HG03354 (cell line): ENCODE measurements around the gene ASAP2.
"Not testable (repeated sequence)": the region's sequence is repeated elsewhere in the genome, so short reads cannot be mapped to it uniquely, and the experiment has no call there.

Source experiments
- ATAC-seq: cut with Tn5 transposase; IDR thresholded peaks from one replicate; pipeline ENCODE4 v1.9.1; 2021; ENCODE audit warnings: mild to moderate bottlenecking; ENCODE audit not compliant: unreplicated experiment, poor library complexity, severe bottlenecking

Gene ASAP2

DNA sequence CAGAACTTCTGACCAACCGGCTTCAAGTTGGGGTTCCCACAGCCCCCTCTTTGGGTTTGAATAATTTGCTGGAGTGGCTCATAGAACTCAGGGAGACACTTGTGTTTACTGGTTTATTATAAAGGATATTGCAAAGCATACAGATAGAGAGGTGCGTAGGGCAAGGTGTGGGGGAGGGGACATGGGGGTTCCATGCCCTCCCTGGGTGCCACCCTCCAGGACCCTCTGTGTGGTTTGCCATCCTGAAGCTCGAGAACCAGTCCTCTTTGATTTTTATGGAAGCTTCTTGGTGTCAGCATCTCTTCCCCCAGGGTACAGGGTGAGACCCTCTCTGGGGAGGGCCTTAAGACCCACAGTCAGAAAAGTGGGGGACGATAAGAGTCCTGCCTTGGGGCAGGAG lies 177.9 kb downstream of the ASAP2 start:
- no peak for ATAC-seq

DNA sequence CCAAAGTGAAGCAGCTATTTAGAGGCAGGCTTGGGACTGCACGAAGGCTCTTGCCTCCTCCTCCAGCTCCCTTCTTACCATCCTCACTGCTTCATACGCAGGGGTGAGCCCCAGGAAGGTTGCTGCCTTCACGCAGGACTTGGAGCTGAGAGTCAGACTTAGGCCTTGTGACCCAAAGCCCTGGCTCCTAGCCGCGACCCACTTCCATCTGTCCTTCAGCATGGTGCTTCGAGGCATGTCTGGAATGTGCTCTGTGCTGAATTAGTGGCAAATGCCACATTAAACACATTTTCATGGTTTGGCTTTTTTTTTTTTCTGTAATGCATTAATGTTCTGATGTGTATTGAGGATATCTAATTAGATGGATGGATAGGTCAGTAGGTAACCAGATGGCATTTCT lies 179.2 kb downstream of the ASAP2 start:
- no peak for ATAC-seq

DNA sequence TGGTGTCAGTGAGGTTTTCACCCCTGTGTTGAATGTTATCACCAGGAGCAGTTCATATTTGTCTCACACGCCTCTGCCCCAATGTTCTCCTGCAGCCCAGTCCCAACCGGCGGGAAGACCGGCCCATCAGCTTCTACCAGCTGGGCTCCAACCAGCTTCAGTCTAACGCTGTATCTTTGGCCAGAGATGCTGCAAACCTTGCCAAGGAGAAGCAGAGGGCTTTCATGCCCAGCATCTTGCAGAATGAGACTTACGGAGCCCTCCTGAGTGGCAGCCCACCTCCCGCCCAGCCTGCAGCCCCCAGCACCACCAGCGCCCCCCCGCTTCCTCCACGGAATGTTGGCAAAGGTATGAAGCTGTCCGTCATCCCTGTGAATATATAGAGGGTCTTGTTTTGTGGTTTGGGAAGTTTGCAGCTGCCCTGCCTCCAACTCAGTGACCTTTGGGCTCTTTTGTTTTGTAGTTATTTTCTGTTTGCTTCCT lies 181.6 kb downstream of the ASAP2 start:
- no peak for ATAC-seq

DNA sequence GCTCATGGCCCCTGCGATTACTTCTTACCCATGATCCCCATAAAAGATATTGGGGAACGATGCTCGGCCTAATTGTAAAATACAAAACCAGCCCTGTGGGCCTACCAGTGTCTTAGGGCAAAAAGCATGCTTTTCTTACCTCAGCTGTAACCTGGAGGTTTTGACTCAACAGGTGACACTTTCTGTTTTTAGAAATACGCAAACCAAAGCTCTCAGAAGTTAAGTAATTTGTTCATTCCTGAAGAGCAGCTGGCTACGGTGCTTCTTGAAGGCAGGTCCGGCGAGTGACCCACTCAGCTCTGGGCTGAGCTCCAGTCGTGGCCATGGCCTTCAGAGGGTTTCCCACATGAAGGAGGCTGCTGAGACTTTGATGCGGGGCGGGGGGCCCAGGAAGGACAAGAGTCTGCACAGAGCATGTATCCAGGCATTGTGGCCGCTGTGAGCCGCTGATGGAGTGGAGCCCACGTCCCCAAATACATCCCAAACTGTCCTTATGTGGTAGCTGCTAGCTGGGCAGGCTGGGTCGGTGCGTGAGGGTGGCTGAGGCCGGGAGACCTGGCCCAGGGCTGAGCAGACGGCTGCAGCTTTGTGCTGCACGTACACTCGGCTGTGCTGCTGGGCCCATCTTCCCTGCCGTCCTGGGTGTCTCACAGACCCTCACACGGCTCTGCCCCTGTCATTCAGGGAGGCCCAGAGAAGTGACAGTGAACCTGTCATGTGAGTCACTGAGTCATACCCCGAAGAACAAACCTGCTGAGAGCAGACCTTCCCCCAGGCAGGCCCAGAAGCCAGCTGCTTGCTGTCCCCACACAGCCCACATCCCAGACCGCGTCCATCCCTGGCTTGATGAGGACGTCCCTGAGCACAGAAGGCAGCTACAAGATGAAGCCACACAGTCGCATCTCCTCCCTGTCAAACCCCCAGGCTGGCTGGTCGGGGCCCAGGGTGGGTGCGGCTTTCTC lies 182.6 kb downstream of the ASAP2 start:
- ATAC-seq = no peak

DNA sequence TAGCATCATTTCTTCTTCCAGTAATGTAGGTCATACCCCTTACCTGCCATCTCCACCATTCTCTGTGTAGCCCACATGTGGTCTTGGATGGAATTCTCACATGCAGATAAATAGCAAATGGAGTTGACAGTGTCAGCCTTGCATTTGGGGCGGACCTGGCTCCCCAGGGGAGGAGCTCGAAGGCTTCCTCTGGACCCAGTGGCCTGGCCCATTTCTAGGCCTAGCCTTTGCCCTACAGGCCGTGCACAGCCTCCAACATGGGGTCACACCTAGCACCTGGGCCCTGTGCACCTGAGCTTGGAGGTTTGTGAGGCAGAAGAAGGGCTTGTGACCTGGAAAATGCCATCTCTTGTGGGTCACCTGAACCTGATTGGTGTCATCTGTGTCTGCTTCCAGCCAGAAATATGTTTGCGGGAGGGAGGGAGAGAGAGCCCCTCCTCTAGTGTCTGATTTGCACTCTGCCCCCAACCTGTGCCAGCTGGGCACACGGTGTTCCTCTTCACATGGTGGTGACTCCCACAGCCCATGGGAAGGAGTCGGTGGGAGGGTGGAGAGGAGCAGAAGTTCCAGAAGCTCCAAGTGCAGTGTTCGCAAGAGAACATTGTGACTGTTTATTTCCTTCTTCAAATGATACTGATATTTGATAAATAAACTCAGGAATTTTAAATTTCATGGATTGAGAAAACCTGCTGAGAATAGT lies 183.7 kb downstream of the ASAP2 start:
- ATAC-seq = no peak

DNA sequence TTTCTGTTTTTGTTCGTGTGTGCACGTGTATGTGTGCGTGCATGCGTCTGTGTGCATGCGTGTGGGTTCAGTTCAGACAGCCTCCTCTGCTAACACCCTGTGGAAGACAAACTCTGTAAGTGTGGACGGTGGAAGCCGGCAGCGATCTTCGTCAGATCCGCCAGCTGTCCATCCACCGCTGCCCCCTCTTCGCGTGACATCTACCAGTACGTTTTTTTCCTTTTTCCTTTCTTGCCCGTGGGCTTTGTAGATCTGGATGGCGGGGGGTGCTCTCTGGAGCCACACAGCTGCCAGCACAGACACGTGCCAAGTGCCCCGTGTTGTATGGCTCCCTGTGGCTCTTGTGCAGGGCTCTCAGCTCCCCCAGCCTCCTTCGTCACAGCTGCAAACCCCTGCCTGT lies 184.4 kb downstream of the ASAP2 start:
- no peak for ATAC-seq

DNA sequence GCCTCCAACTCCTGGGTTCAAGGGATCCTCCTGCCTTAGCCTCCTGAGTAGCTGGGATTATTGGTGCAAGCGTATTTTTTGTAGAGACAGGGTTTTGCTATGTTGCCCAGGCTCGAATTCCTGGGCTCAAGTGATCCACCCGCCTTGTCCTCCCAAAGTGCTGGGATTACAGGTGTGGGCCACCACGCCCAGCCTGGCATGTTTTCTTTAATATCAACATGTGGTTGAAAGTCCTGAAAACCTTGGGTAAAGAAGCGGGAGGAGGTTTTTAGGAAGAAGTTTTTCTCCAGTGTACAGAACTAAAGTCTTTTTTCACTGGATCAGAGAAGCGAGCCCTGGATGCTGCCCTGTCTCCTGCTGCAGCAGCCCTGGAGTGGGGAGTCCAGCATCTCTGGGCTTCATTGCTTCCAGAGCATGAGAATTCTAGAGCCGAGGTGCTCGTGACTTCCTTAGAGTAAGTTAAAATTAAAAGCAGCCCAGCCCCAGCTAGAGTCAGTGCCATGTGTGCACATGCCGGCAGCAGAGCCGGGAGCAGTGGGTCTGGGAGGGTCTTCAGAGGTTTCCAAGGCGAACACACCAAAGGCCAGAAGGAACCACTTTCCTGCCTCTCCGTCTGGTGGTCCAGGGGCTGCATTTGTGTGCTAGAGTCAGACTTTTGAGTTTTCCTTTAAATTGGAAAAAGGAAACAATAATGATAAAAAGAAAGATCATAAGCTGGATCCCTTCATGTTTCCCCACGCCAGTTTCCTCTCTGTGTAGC lies 185.5 kb downstream of the ASAP2 start:
- no peak for ATAC-seq

DNA sequence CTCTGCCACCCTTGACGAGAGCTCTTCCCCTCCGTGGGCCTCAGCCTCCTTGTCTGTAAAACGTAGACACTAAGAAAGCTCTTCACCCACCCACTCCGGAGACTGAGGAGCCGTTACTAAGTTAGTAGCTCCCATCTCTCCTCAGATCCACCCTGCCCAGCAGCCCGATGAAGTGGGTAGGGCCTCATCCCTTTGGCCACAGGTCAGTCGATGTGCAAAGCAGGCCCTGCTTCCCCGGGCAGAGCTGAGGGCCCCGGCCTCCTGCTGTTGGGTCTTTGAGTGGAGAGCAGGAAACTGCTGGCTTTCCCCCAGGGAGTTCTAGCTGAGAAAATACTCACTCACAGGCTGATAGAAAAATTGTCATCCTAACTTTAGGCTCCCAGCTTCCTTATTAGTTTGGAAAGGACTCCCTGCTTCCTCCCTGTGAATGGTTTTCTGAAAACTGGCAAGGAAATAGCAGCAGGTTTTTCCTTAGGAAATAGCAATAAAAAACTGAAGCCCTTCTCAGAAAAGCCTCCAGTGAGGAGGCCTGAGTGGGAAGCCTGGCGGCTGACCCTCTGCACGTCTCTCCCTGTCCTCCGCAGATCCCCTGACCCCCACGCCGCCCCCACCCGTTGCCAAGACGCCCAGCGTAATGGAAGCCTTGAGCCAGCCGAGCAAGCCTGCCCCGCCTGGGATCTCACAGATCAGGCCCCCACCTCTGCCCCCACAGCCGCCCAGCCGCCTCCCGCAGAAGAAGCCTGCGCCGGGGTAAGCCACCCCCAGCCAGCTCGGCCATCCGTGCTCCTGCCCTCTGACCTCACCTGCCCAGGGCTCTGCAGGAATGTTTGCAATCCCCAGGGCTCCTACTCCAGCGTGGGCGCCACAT lies 186.5 kb downstream of the ASAP2 start:
- ATAC-seq = no peak

DNA sequence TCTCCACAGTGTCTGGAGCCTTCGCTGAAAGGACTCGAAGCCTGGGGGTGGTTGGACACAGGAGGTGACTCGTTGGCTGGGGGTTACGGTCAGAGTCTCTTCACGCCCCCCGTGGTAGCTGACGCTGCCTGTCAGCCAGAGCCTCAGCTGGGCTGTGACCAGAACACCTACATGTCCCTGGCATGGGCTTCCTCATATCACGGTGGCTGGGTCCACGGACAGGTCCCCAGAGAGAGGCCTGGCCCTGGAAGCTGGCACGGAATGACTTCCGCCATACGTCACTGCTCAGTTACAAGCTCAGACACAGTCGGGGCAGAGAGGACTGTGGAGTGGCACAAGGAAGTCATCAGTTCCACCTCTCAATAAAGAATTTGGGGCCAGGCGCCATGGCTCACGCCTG lies 188.2 kb downstream of the ASAP2 start:
- no peak for ATAC-seq

DNA sequence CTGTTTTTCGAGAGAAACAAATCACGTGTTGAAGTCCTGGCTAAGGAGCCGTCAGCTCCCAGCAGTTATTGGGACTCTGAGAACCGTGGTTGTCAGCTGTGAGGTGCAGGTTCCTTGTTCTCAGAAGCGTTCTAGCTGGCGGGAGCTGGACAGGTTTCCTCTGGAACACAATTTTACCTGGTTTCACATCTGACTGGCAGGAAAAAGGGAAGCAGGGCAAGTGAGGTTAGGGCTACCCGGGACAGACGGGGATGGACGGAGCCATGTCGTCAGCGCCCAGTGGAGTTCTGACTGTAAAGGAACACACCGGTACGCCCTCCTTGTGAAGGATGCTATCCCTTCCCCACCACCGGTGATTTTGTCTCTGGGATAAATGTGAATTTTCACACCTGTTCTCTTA lies 190.6 kb downstream of the ASAP2 start:
- ATAC-seq = no peak

DNA sequence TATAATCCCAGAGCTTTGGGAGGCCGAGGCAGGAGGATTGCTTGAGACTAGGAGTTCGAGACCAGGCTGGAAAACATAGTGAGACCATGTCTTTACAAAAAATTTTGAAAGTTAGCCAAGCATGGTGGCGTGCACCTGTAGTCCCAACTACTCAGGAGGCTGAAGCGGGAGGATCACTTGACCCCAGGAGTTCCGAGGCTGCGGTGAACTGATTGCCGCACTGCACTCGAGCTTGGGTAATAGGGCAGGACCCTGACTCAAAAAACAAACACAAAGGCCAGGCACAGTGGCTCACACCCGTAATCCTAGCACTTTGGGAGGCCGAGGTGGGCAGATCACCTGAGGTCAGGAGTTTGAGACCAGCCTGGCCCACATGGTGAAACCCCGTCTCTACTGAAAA lies 191.6 kb downstream of the ASAP2 start:
- not testable (repeated sequence) for ATAC-seq

DNA sequence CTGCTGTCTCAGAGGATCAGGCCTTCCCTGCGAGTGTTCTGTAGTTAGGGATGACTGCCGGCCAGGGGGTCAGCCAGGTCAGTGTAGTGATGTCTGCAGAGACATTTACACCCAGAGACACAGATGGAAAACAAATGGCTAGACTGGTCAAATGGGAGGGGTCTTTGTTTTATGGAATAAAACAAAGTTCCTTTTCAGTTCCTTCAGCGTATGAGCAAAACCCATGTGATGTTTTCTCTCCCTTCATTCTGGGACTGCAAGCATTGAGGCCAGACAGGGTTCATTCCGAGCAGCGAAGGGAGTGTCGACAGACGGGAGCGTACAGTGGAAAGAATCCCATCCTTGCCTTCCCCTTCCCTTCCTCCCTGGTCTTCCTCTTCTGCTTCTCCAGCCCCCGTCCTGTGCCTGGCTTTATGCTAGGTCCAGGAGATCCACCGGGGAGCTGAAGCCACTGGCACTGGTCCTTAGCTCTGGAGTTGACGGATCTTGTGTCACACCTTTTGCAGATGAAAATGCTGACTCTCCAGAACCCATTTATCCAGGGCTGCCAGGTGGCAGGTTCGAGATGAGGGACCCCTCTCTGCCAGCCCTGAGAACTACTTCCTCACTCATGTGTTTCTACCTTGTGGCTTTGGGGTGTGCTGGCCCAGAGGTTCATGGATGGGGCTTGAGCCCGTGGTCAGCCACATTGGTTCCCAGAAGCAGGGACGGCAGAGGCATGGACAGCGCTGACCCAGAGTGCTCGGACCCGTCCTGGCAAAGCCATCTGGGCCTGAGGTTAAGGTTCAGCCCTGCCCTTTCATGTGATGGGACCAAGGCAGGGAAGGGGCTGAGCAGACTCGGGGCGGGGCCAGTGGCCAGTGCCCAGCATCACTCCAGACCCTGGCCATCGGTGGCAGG lies 192.5 kb downstream of the ASAP2 start:
- ATAC-seq = no peak

DNA sequence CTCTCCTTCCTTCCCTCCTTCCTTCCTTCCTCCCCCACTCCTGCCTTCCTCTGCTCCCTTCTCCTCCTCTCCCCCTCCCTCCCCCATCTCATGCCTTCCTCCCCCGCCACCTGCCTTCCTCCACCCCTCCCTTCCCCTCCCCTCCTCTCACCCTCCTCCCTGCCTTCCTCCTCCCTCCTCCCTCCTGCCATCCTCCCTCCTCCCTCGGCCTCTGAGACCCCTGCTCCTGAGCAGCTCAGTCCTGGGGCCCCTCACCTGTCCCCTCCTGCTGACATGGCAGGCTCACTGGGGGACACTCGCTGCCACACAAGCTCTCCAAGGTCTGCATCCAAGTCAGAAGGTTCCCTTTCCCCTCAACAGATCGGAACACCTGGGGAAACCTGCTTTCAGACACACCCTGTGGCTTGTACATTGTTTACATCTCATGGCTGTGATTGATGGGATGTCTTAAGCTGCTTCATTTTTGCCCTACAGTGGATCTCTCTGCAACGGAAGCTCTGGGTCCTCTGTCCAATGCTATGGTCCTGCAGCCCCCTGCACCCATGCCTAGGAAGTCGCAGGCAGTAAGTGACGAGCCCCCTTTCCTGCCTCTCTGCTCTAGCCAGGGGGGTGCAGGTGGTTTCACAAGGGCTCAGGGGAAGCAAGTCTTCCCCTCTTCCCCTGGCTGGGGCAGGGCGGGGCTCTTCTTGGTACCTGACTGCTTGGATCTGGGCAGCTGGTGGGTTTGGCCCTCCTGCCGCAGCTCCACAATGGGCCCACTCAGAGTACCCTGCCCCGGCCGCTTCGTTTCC lies 193.9 kb downstream of the ASAP2 start:
- no peak for ATAC-seq

DNA sequence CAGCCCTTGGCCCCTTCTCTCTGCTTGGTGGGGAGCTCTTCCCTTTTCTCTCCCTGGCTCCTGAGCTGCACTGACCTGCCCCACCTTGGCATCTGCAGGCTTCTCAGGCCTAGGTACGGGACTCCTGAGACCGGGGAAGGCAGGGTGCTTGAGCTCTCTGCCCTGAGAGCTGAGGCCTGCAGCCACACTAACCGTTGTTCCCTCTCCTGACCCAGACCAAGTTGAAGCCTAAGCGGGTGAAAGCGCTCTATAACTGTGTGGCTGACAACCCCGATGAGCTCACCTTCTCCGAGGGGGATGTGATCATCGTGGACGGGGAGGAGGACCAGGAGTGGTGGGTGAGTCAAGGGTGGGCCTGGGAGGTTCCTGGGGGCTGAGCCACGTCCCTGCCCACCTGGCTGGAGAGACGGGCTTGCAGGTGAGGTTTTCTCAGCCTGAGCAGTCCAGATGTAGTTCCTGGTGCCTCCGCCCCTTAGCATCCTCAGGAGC lies 194.5 kb downstream of the ASAP2 start:
- no peak for ATAC-seq

DNA sequence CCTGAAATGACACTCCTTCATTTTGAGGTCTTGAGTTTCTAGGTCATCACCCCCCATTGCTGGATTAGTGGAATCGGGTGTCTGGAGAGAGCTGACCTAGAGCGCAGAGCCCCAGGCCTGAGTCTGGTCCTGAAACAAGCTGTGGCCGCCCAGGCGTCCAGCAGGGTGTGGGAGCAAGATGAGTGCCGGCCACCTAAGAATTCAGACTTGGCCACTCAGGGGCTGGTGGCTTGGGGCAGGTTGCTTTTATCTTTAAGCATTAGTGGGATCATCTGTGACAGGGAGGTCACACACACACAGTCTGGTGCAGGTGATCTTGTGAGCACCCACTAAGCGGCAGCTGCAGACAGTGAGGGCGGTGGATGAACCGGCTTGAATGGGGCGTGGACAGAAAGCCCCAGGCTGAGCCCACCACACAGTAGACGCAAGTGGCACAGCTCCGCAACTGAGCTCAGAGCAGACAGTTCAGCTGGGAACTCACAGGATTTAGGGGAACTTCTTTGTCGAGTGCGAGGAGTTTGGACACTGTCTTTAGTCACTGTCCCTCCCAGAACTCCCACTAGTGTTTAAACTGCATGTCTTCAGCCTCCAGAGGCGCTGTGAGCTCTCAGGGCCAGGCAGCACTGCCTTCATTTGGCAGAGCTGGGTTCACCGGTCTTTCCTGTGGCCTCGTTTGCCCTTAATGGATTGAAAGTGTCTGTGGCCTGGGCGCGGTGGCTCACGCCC lies 195.2 kb downstream of the ASAP2 start:
- no peak for ATAC-seq

DNA sequence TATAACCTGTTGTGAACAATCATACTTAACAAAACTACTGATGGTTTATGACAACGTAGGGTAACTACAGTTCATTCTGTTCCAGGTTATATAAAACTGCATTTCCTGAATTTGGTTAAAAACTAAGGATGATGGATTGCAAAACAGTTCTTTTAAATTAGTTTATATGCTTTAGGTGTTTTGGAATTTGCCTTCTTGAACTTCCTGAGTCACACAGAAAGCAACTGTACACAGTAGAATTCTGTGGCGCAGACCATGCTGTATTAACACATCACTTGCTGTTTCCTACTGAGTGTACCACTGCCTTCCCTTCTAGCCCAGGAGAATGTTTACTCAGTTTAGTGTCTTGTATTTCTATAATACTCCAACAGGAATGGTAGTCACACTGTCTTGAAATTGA lies 197.3 kb downstream of the ASAP2 start:
- no peak for ATAC-seq

DNA sequence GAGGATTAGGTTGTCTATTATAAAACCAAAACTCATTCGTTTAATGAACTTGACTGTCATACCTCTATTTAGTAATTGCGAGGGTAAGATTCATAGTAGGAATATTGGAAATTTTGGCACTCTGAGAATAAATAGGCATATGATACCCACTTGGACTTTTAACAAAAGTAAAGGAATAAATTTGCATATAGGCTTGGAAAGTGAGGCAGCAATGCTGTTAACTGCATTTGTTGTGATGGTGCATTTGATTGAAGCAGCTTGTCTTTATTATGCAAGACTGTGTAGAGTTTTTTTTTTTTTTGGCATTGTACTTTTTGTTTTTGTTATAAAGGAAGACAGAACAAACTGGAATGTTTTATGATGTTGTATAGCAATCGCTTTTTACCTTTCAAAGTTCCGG lies 197.8 kb downstream of the ASAP2 start:
- no peak for ATAC-seq
